GM21825 (cell line): ENCODE measurements around the gene PPP1R27.
A peak's percentile ranks its signal among the peaks of the same experiment; 100 is the strongest.

Source experiments
- ATAC-seq: cut with Tn5 transposase; IDR thresholded peaks from one replicate; pipeline ENCODE4 v1.9.1; 2021; ENCODE audit warnings: mild to moderate bottlenecking, moderate library complexity; ENCODE audit not compliant: unreplicated experiment

The PPP1R27 gene

DNA sequence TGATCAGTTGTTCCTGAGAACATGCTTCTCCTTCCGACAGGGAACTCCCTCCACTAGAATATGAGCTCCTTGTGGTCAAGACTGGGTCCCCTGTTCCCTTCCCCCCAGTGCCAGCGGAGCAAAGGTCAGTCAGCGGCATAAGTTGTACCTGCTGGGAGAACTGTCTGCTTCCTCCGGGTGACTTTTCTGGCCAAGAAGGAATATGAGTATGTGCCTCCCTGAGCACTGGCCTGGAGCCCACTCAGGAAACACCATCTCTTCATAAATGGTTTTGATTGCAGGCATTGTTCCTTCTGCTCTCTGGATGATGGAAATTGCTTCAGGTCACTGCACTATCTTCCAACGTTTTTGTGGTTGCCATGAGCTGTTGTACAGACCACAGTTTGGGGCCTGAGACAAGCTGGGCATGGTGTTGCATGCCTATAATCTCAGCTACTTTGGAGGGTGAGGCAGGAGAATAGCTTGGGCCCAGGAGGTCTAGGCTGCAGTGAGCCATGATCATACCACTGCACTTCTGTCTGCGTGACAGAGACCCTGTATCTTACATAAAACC is 28.3 kb upstream of the PPP1R27 start:
- ATAC-seq, result no peak

DNA sequence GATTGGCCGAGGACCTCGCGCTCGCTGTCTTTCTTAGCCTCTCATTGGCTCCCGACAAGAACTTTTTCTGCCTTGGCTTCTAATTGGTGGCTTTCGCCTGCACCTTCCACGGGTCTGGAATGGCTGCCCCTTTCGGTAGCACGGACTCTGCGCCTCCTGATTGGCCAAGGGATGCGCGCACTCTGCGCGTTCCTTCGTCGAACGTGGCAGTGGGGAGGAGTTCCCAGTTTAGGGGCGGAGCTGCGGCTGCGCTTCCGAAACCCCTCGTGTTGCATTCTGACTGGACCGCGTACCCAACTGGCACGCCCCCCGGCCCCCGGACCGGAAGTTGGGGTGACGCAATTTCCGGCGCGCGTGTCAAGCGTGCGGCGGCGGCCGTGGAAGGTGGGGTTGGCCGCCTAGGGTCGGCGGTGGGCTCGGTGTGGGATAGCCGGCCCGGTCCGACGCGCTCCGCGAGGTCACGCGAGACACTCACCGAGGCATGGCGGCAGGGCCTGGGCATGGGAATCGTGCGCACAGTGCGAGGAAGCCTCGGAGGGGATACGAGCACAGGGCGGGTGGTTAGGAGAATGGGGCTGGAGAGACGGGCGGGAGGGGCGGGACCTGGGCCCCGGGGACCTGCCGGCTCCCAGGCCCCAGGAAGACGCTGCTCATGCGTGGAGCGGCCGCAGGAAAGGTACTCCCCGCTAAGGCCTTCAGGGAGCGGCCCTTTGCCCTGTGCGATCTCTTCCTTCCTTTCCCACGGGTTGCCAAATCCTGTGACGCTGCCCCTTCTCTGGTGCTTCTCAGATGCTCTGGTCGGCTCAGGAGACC is 26.1 kb upstream of the PPP1R27 start:
- peak; percentile 67 for ATAC-seq

DNA sequence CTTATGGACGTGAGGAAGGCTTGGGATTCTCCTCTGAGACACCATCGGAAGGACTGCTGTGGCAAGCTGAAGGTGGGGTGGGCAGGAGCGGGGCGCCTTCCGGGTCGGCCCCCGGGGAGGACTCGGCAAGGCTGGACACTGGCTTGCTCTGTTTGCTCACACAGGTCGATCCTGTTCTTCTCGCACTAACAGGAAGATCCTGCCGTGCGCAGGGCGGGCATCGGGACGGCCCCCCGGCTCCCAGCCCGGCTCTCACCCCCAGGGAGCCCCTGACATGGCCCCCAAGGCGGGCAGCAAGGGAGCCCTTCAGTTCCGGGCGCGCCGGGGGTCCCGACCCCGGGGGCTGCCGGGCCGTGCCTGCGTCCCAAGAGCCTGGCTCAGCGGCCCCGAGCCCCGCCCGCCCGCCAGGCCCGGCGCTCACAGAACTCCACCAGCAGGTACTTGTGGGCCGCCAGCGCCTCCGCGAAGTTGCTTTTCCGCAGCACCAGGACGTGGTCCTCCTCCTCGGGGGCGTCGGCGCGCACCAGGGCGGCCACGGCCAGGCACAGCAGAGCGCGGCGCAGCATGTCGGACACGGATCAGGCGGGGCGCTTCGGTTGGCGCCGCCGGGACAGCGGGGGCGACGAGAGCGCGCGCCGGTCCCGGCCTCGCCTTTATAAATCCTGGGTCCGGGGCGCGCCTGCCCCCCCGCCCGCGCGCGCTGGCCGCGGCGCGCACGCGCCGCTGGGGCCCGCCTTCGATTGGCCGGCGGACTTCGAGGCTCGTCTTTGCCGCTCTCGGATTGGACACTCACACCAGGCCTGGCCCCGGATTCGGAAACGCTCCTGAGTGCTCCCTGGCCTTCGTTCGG is 25.3 kb upstream of the PPP1R27 start, which contains the start of gene P4HB:
Gene P4HB, minus strand, starts transcription at position 630 of the 850 bp plus-strand sequence. Its CDS starts 64 bp downstream, at position 566.
- ATAC-seq, result no peak

DNA sequence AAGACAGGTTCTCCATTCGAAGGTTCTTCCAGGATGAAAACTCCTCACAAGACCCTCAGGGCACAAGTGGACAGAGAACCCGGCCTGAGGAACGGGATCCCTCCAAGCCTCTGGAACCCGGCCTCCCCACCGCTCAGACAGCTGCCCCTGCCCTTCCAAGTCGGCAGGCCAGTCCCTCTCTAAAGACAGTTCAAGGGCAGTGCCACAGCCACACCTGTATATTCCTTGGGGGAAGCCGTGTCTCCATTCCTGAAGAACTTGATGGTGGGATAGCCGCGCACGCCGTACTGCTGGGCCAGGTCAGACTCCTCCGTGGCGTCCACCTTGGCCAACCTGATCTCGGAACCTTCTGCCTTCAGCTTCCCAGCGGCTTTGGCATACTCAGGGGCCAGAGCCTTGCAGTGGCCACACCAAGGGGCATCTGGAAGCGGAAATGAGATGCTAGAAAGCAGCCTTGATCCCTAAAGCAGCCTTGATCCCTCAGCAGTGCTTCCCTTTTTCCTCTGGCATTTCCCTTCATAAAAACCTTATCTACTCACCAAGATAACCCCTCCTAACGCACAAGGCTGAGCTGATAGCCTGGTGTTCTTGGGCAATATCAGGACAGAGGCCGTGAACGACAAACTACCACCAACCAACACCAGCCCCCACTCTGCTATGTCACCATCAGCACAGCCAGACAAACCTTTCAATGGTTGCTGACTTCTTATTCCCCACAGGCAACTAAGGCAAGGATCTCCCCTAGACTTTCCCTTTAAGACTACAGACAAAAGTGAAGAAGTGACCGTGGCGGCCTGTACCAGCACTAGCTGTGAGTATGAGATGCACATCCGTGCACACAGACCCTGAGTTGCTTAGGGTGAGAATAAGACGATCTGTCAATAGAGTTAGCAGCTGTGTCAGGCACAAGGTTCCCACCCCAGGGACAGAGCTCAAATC is 24.4 kb upstream of the PPP1R27 start:
- ATAC-seq, result no peak

DNA sequence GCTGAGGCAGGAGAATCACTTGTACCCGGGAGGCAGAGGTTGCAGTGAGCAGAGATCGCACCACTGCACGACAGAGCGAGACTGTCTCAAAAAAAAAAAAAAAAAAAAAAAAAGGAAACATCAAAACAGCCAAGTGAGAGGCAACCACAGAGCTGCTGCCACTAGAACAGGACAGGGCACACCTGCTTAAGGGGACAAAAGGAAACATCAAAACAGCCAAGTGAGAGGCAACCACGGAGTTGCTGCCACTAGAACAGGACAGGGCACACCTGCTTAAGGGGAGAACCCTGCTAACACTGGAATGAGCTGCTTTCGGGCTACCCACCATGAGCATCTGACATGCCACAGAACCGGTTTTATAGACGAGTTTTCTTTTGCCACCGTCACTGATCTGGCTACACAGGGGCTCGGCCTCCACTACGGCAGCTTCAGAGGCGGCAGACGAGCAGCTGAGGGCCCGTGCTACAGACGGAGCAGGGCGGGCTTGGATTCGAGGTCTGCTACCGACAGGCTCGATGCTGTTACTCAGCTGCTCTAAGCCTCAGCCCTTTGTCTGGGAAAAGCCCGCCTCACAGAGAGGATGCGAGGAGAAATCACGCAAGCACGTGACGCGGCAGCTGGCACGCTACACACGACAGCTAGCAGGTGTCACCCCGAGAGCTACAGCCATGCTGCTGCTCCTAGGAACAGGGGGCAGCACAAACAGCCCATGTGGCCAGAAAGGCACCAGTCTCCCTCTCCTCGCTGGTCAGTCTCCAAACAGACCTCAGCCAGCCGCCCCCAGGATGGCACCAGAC is 23.5 kb upstream of the PPP1R27 start:
- no peak for ATAC-seq

DNA sequence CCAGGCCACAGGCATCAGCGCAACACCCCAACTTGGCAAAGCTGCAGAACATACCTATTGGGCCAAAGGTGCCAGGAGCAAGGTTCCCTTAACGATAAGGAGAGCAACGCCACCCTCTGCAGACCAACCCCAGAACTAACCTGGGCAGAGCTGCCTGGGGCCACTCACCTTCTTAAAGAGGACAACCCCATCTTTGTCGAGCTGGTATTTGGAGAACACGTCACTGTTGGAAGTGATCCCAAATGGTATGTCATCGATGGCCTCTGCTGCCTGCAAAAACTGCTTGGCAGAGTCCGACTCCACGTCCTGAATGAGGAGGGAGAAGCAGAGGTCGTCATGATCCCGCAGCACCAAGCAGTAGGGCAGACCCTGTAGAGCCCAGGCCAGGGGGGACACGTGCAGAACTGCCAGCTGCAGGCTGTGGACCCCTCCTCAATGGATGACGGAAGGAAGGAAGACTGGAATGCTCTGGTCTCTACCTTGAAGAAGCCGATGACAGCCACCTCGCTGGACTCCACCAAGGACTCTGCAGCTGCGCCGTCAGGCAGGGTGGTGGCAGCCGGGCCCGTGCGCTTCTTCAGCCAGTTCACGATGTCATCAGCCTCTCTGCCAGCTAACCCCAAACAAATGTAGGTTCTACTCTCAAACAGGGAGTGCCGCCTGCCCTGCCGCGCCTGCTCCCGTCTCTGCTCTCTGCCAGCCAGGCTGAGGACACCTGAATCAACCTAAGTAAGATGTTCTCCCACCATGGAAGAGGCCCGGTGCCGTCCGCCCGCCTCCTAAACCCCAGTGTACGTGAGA is 20.3 kb upstream of the PPP1R27 start:
- ATAC-seq, result no peak

DNA sequence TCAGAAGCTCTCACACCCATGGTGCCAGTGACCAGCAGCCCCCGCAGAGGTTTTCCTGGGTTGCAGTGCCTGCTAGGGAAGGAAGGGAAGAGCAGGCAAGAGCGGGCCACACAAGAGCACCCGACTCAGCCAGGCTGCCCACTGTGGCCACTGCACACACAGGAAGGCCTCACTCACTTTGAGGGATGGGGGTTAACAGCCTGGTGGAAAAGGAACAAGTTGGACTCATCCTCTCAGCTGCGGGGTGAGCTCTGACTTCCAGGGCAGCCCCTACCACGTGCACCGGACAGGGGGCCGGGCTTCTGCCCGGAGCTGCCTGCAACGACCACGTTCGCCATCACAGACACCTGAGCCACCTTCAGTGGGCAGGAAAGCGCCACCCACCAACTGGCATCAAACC is 17.4 kb upstream of the PPP1R27 start:
- no peak for ATAC-seq

DNA sequence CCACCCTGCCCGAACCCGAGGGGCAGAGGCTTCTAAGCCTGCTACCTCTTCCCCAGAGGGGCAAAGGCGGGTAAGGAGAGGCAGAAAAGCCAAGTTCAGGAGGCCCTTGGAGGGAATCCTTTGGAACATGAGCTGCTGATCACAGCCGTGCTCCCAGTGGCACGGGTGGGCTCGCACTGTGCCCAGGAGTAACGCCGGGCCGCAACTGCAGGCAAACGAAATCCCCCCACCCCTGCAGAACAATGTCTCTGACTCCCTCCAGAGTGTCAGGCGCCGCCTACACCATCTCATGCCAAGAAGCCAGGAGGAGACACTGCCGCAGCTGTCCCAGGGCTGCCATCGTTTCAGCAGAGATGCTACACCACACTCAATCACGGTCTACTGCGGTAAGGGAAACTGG is 16.6 kb upstream of the PPP1R27 start:
- ATAC-seq, result no peak

DNA sequence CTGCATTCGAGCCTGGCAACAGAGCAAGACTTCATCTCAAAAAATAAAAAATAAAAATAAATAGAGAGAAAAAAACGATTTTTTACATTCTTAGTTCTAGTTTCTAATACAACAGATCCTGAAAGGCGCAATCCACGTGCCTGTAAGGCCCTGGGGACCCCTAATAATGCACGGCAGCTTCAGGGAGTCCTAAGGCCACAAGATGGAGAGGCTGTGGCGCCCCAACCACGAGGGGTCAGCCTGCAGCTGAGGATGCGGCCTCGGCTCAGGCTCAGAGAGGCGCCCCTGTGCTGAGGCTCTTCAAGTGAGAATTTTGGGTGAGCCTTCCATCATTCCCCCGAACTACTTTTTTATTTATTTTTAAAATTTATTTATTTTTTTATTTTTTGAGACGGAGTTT is 14.6 kb upstream of the PPP1R27 start:
- ATAC-seq, result no peak

DNA sequence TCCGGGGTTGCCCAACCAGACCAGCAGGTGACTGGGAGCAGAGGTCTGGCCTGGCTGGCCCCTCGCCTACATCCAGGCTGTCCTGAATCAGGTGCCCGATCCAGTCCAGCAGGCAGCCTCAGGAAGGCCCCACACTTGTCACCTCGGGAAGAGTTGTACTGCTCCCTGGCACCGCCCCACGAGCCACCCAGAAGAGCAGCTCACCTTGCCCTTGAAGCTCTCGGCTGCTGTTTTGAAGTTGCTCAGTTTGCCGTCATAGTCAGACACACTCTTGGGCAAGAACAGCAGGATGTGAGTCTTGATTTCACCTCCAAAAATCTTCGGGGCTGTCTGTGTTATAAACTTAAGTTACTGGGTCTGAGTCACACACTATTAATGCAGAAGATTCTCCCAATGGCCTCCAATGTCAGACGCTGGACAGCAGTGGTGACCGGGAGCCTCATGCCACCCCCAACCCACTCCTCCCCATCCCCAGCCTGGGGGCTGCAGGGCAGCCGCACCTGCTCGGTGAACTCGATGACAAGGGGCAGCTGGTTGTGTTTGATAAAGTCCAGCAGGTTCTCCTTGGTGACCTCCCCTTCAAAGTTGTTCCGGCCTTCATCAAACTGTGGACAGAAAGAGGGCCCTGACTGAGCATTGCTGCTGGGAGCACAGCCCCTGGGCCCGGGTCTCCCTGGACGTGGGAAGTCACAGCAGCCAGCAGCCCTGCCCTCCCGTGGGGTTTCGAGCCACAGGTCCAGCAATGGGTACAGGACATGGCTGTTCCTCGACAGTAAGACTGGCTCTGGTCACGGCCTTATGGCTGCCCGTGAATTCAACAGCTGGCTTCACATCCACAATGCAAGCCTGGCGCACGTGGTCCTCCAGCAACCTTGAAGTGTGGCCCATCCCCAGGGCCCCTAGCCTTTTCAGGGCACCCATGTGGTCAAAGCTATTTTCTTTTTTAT is 12.2 kb upstream of the PPP1R27 start:
- no peak for ATAC-seq

DNA sequence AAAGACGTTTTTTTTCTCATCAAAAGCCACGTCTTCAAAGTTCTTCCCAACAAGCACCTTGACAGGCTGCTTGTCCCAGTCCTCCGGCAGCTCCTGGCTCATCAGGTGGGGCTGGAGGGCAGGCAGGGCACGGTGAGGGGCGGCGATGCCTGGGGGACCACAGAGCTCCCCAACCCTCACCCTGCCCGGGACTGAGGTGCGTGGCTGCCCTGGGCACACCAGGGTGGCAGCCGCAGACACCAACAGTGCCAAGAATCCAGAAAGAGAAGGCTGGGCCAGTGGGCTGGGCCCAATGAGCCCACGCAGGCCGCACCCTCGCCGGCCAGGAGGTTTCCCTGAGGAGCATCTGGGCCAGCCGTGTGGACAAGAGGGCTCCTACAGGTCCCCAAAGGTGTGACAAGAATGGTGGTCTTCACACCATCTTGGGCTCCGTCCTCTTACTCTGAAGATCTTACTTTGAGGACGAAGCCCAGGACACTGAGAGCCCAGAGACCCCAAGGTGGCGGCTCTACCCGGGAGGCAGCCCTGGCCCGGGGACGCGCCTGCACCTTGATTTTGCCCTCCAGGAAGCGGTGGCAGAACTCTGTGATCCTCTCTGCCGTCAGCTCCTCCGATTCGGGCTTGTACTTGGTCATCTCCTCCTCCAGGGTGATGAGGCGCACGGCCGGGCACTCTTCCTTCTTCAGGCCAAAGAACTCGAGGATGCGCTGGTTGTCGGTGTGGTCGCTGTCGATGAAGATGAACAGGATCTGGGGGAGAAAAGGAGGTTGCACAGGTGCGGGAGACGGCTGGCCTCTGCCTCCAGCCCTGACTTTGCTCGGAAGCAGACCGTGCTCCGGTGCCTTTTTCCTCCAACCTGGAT is 11.3 kb upstream of the PPP1R27 start:
- no peak for ATAC-seq

DNA sequence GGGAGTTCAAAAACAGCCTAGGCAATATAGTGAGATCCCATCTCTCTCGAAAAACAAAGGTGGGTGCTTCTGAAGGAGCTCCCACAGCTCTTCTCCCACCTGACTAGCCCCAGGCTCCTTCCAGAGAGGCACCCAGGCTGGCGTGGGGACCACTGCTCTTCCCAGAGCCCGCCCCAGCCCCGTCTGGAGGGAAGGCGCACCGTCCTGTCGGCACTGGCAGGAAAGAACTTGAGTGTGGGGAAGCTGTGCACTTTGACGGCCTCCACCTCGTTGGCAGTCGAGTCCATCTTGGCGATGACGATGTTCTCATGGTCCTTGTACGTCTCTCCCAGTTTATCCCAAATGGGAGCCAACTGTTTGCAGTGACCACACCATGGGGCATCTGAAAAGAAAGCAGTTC is 10.5 kb upstream of the PPP1R27 start:
- ATAC-seq, result no peak

DNA sequence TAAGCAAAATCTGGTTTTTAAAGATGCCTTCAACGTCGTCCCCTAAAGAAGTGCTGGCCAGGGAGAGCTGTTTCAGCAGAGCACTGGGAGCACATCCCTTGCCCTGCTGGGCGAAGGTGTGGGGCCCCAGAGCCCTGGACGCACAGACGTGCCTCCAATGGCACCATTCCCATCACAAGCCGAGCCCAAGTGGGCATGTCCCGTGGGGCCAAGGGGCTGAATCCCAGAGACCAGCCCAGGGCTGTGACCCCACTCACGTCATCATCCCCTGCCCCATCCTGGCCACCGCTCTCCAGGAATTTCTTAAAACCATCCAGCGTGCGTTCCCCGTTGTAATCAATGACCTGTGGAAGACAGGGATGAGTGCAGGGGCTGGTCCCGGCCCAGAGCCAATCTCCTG is 10.0 kb upstream of the PPP1R27 start:
- no peak for ATAC-seq

DNA sequence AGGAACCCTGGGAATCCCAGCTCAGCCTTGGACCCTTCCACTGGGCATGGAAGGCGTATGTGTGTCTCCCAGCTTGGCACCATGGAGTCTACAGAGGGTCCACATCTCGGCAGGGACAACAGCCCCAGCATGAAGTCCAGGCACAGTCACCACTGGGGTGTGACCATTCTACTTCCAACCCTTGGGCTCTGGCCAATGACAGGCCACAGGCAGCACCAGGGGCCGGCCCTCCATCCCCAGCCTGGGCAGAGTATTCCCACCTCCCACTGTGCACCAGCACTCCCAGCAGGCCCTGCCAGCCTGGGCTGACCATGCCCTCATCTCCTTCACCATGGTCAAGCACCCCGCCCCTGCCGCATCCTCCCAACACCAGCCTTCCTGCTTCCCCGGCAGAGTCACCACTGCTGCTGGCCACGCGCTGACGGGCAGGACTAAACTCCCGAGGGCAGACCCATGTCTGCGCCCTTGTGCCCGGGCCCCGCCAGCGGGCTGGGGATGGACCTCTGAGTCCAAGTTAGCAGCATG is 9.5 kb upstream of the PPP1R27 start:
- no peak for ATAC-seq

DNA sequence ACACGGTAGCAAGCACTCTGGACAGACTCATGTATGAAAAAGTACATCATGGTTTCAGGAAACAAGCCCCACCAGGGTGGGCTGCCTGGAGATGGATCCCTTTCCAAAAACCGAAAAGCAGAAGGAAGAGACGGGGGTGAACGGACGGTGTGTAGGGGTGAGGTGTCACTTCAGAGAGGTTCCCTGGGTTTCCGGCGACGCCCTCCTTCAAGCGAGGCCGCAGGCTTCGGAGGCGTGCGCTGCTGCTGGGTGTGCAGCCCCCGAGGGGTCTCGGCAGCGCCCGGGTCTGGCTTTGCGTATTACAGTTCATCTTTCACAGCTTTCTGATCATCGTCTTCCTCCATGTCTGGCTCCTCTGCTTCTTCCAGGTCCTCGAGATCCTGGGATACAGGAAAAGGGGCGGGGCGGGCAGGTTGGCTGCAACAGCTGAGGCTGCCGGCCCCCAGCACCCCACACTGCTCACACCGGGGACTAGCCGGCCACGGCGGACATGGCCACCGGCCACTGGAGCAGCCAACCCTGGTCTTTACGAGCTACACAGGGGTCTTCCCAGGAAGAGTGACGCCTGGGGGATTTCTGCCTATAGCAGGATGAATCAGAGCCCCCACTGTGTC is 9.0 kb upstream of the PPP1R27 start:
- ATAC-seq, result no peak
